MCF 10A (cell line): ENCODE data around the gene ATG9B. TPM values are rescaled to one million over a fixed set of nuclear protein-coding genes. Genes with fewer than 3 reads are reported as not detected.

Source experiments
- BruUV-seq: library from RNA; stranded (reverse); fragments of 400-500 nt; replicated peaks from 2 replicates; lab custom pipeline; 2021; lab: Mats Ljungman, UMichigan
- CTCF ChIA-PET: fragments of 300-600 bp; sonication (Branson Sonifier 250); formaldehyde crosslinking; extraction: SDS; loops from one replicate; lab custom pipeline; 2021; ENCODE audit warnings: antibody characterized with exemption, inconsistent platforms; lab: Yijun Ruan, JAX
- POLR2A ChIA-PET: fragments of 300-600, 350-650 bp; sonication (Branson Sonifier 250); formaldehyde crosslinking; extraction: SDS; loops from one replicate; lab custom pipeline; 2020; ENCODE audit warnings: antibody characterized with exemption, inconsistent platforms; lab: Yijun Ruan, JAX
- DNase-seq: peaks from one replicate; pipeline ENCODE4 v3.0.0-alpha.2; 2018; ENCODE audit not compliant: unreplicated experiment
- H3K27ac Mint-ChIP-seq: one replicate; pipeline ENCODE4 v1.8.0; 2022; ENCODE audit warnings: mild to moderate bottlenecking, low read depth, mixed read lengths; ENCODE audit not compliant: unreplicated experiment
- H3K27me3 Mint-ChIP-seq: one replicate; pipeline ENCODE4 v1.8.0; 2022; ENCODE audit warnings: mixed read lengths; ENCODE audit not compliant: insufficient read depth, unreplicated experiment
- H3K36me3 Mint-ChIP-seq: one replicate; pipeline ENCODE4 v1.8.0; 2022; ENCODE audit warnings: mild to moderate bottlenecking, moderate library complexity, mixed read lengths; ENCODE audit not compliant: insufficient read depth, unreplicated experiment
- H3K4me1 Mint-ChIP-seq: one replicate; pipeline ENCODE4 v1.8.0; 2022; ENCODE audit warnings: mixed read lengths; ENCODE audit not compliant: insufficient read depth, unreplicated experiment
- H3K4me3 Mint-ChIP-seq: one replicate; pipeline ENCODE4 v1.8.0; 2022; ENCODE audit warnings: mild to moderate bottlenecking, moderate library complexity, mixed read lengths; ENCODE audit not compliant: unreplicated experiment
- H3K9me3 Mint-ChIP-seq: one replicate; pipeline ENCODE4 v1.8.0; 2022; ENCODE audit warnings: mixed read lengths; ENCODE audit not compliant: unreplicated experiment
- CTCF ChIP-seq: fragments of 200-600 bp; IDR thresholded peaks from one replicate; pipeline ENCODE4 v1.8.0; 2022; ENCODE audit warnings: antibody characterized with exemption, mild to moderate bottlenecking; ENCODE audit not compliant: unreplicated experiment
- intact Hi-C: fragments of 100-400 bp; cut with micrococcal nuclease; formaldehyde crosslinking; loops from 2 replicates; pipeline ENCODE4 v1.14.1; 2022
- total RNA-seq: library from RNA; stranded (reverse); gene quantifications from 2 replicates; pipeline ENCODE4 v1.2.3, GENCODE V29; 2022

Gene ATG9B
- total RNA-seq, 1 experiment from 2014 or later: 0.12 TPM

GRCh38 chr7:151053096-151053495 is 28.8 kb upstream of the ATG9B start:
- no peaks in the 10 kb centered on the region for H3K27me3 Mint-ChIP-seq
- BruUV-seq: no TSS peak
- ChIA-PET POLR2A (interaction anchor here (0.6 kb wide), 1 partner anchor 192 kb away, joined by 3 read pairs; no protein-coding TSS in a partner anchor), CTCF (interaction anchor here (0.6 kb wide), 1 partner anchor 122 kb away, joined by 3 read pairs; no protein-coding TSS in a partner anchor)
- DNase-seq: no peak
- H3K36me3 Mint-ChIP-seq: no peaks in the 10 kb centered on the region
- intact Hi-C loops: no loop called here
- H3K9me3 Mint-ChIP-seq: no peaks in the 10 kb centered on the region
- no peak for TF ChIP-seq CTCF
- peaks cover 10% of the 10 kb centered on the region for H3K4me1 Mint-ChIP-seq
- no peak overlapping the region for H3K4me3 Mint-ChIP-seq
- H3K27ac Mint-ChIP-seq: no peak overlapping the region

- no peaks in the 10 kb centered on the region for H3K36me3 Mint-ChIP-seq
- no TSS peak for BruUV-seq
- H3K4me1 Mint-ChIP-seq: peaks cover 10% of the 10 kb centered on the region
- CTCF ChIA-PET: interaction anchor here (0.5 to 1.2 kb wide), 3 partner anchors 18 to 251 kb away, joined by 4 to 6 read pairs (median 5); partner anchors contain the start of gene CHPF2
- no peak overlapping the region for H3K4me3 Mint-ChIP-seq
- POLR2A ChIA-PET: no interaction called here
- H3K27ac Mint-ChIP-seq: no peak overlapping the region
- TF ChIP-seq CTCF: no peak
- intact Hi-C loops: no loop called here
- H3K27me3 Mint-ChIP-seq: no peaks in the 10 kb centered on the region
- peak; percentile 31 for DNase-seq
- no peaks in the 10 kb centered on the region for H3K9me3 Mint-ChIP-seq
Measured at GRCh38 chr7:151051108-151051507, 26.8 kb upstream of the ATG9B start.

- Mint-ChIP-seq H3K9me3 (no peaks in the 10 kb centered on the region), H3K4me1 (peaks cover 10% of the 10 kb centered on the region), H3K36me3 (peaks cover 8% of the 10 kb centered on the region), H3K27ac (no peak overlapping the region), H3K27me3 (no peaks in the 10 kb centered on the region), H3K4me3 (no peak overlapping the region)
- no peak for TF ChIP-seq CTCF
- CTCF ChIA-PET: no interaction called here
- POLR2A ChIA-PET: no interaction called here
- intact Hi-C loops: no loop called here
- no peak for DNase-seq
- no TSS peak for BruUV-seq
Measured at GRCh38 chr7:151048911-151049463, 24.7 kb upstream of the ATG9B start.

GRCh38 chr7:151047976-151048815 is 23.9 kb upstream of the ATG9B start, which contains the start of gene ASIC3:
ASIC3 (plus strand) TSS chr7:151048531; CDS start chr7:151048886, 355 bp downstream.
- BruUV-seq: no TSS peak
- Mint-ChIP-seq H3K36me3 (peaks cover 8% of the 10 kb centered on the region), H3K4me1 (peaks cover 10% of the 10 kb centered on the region), H3K27ac (peak within 1 kb of the TSS; percentile 50), H3K27me3 (no peaks in the 10 kb centered on the region), H3K9me3 (no peaks in the 10 kb centered on the region), H3K4me3 (no peak within 1 kb of the TSS)
- CTCF ChIA-PET: interaction anchor here (1.5 kb wide), 1 partner anchor 63 kb away, joined by 4 read pairs; no protein-coding TSS in a partner anchor
- intact Hi-C loops: no loop called here
- POLR2A ChIA-PET: interaction anchor here (1.1 kb wide), 1 partner anchor 20 kb away, joined by 4 read pairs; the partner anchor contains the start of gene ABCB8
- no peak for TF ChIP-seq CTCF
- no peak for DNase-seq
